Panc1 (cell line): Measurements from ENCODE around the gene GPRIN3. TPM values are rescaled to one million over a fixed set of nuclear protein-coding genes. Genes with fewer than 3 reads are reported as not detected.
A peak's percentile ranks its signal among the peaks of the same experiment; 100 is the strongest.

ENCODE experiments used
- ATAC-seq: fragments of 200-7000 bp; cut with Tn5 transposase; 2 replicates; pipeline ENCODE4 v1.9.1; 2020; ENCODE audit warnings: mild to moderate bottlenecking, moderate library complexity
- BruUV-seq: library from RNA; stranded (reverse); fragments of 400-500 nt; replicated peaks from 2 replicates; lab custom pipeline; 2021; lab: Mats Ljungman, UMichigan
- CTCF ChIA-PET: fragments of 300-600 bp; sonication (Branson Sonifier 250); formaldehyde crosslinking; loops from one replicate; lab custom pipeline; 2022; ENCODE audit warnings: antibody characterized with exemption; lab: Charles Lee
- POLR2A ChIA-PET: fragments of 300-600 bp; sonication (Branson Sonifier 250); formaldehyde crosslinking; loops from one replicate; lab custom pipeline; 2022; ENCODE audit warnings: antibody characterized with exemption; lab: Charles Lee
- DNase-seq: peaks from one replicate; pipeline ENCODE4 v3.0.0-alpha.2; 2010; ENCODE audit warnings: low read depth, low spot score
- H3K27ac ChIP-seq: 2 replicates; pipeline ENCODE4 v1.5.1; 2011; ENCODE audit warnings: mild to moderate bottlenecking, low read length, inconsistent platforms
- H3K27me3 ChIP-seq: fragments of 200-500 bp; sonication (Bioruptor generic); 2 replicates; pipeline ENCODE4 v1.6.0; 2014; ENCODE audit warnings: low read length, inconsistent platforms; ENCODE audit not compliant: control insufficient read depth, insufficient read depth
- H3K36me3 ChIP-seq: fragments of 200-500 bp; sonication (Bioruptor generic); 2 replicates; pipeline ENCODE4 v1.5.1; 2014; ENCODE audit warnings: inconsistent platforms, mild to moderate bottlenecking, low read length, moderate library complexity; ENCODE audit not compliant: control insufficient read depth, insufficient read depth
- H3K4me1 ChIP-seq: 2 replicates; pipeline ENCODE4 v1.5.1; 2011; ENCODE audit warnings: inconsistent platforms, mild to moderate bottlenecking, low read length, moderate library complexity; ENCODE audit not compliant: control insufficient read depth, insufficient read depth
- H3K4me3 ChIP-seq, 2 experiments: 2 replicates each; pipeline ENCODE4 v1.5.1; 2011 to 2012; ENCODE audit warnings: low read depth in 2 of 2, low read length in 2 of 2, mild to moderate bottlenecking in 2 of 2, inconsistent platforms in 1 of 2, moderate library complexity in 1 of 2
- H3K9me3 ChIP-seq: fragments of 200-500 bp; sonication (Bioruptor generic); 2 replicates; pipeline ENCODE4 v1.5.1; 2014; ENCODE audit warnings: low read depth, mild to moderate bottlenecking, inconsistent platforms, low read length, moderate library complexity; ENCODE audit not compliant: control insufficient read depth, insufficient read depth
- POLR2AphosphoS5 ChIP-seq: IDR thresholded peaks from 2 replicates; pipeline ENCODE4 v1.6.1; 2012; ENCODE audit warnings: mild to moderate bottlenecking, low read depth, low read length, moderate library complexity
- SIN3A ChIP-seq: IDR thresholded peaks from 2 replicates; pipeline ENCODE4 v1.6.1; 2012; ENCODE audit warnings: low read depth, mild to moderate bottlenecking, low read length, moderate library complexity, borderline replicate concordance; ENCODE audit not compliant: insufficient read depth
- TCF7L2 ChIP-seq: IDR thresholded peaks from 2 replicates; pipeline ENCODE4 v1.6.1; 2011; ENCODE audit warnings: mild to moderate bottlenecking, low read depth, low read length, inconsistent platforms
- in situ Hi-C: cut with HindIII; loops from 2 replicates; pipeline ENCODE4 v1.10.0; 2016; ENCODE audit warnings: low sequenced_read_pairs, low pct_unique_long_range_greater_than_20kb
- intact Hi-C: fragments of 100-400 bp; cut with micrococcal nuclease; formaldehyde crosslinking; loops from one replicate; pipeline ENCODE4 v1.10.0; 2022; ENCODE audit not compliant: unreplicated experiment
- total RNA-seq: library from RNA; stranded (reverse); gene quantifications from one replicate; pipeline ENCODE4 v1.2.1, GENCODE V29; 2021; ENCODE audit not compliant: unreplicated experiment
- TF ChIP-seq, protein P1 (sequence below): fragments of 450-650 bp; IDR thresholded peaks from 2 replicates; pipeline ENCODE4 v1.5.1; 2017; ENCODE audit warnings: mild to moderate bottlenecking
- TF ChIP-seq, protein P2 (sequence below), 2 experiments: IDR thresholded peaks; 2 replicates each; pipeline ENCODE4 v1.6.1; 2011 to 2012; ENCODE audit warnings: low read depth in 2 of 2, control low read depth in 1 of 2, low read length in 1 of 2, mild to moderate bottlenecking in 1 of 2, moderate library complexity in 1 of 2; ENCODE audit not compliant: insufficient read depth in 1 of 2

GPRIN3 gene
- total RNA-seq, 1 experiment from 2014 or later: 0.03 TPM

GRCh38 chr4:89308161-89308500 is 531 bp upstream of the GPRIN3 start:
- TF ChIP-seq POLR2AphosphoS5 (no peak), SIN3A (no peak), TCF7L2 (no peak)
- TF ChIP-seq, protein P1, sequence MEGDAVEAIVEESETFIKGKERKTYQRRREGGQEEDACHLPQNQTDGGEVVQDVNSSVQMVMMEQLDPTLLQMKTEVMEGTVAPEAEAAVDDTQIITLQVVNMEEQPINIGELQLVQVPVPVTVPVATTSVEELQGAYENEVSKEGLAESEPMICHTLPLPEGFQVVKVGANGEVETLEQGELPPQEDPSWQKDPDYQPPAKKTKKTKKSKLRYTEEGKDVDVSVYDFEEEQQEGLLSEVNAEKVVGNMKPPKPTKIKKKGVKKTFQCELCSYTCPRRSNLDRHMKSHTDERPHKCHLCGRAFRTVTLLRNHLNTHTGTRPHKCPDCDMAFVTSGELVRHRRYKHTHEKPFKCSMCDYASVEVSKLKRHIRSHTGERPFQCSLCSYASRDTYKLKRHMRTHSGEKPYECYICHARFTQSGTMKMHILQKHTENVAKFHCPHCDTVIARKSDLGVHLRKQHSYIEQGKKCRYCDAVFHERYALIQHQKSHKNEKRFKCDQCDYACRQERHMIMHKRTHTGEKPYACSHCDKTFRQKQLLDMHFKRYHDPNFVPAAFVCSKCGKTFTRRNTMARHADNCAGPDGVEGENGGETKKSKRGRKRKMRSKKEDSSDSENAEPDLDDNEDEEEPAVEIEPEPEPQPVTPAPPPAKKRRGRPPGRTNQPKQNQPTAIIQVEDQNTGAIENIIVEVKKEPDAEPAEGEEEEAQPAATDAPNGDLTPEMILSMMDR: no peak
- TF ChIP-seq, protein P2, sequence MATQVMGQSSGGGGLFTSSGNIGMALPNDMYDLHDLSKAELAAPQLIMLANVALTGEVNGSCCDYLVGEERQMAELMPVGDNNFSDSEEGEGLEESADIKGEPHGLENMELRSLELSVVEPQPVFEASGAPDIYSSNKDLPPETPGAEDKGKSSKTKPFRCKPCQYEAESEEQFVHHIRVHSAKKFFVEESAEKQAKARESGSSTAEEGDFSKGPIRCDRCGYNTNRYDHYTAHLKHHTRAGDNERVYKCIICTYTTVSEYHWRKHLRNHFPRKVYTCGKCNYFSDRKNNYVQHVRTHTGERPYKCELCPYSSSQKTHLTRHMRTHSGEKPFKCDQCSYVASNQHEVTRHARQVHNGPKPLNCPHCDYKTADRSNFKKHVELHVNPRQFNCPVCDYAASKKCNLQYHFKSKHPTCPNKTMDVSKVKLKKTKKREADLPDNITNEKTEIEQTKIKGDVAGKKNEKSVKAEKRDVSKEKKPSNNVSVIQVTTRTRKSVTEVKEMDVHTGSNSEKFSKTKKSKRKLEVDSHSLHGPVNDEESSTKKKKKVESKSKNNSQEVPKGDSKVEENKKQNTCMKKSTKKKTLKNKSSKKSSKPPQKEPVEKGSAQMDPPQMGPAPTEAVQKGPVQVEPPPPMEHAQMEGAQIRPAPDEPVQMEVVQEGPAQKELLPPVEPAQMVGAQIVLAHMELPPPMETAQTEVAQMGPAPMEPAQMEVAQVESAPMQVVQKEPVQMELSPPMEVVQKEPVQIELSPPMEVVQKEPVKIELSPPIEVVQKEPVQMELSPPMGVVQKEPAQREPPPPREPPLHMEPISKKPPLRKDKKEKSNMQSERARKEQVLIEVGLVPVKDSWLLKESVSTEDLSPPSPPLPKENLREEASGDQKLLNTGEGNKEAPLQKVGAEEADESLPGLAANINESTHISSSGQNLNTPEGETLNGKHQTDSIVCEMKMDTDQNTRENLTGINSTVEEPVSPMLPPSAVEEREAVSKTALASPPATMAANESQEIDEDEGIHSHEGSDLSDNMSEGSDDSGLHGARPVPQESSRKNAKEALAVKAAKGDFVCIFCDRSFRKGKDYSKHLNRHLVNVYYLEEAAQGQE (IDR thresholded peaks at IDR 0.05; ENCODE audit: insufficient read depth in 1 of 2, low read depth in 2 of 2, low read length in 1 of 2): no peak
- ChIA-PET CTCF (no interaction called here), POLR2A (no interaction called here)
- Histone ChIP-seq H3K27ac (no peak overlapping the region), H3K4me3 (no peak overlapping the region; a peak in 2 of 4 replicates), H3K36me3 (no peaks in the 10 kb centered on the region), H3K9me3 (no peaks in the 10 kb centered on the region), H3K27me3 (peaks cover 3% of the 10 kb centered on the region; the same call in 1 of the 2 replicates), H3K4me1 (no peaks in the 10 kb centered on the region)
- DNase-seq (no peak), ATAC-seq (0 out of 2 replicates have a peak, but pooled peaks have one; percentile 17)
- in situ Hi-C loops (no loop called here), intact Hi-C loops (no loop called here)
- BruUV-seq: no TSS peak

DNA sequence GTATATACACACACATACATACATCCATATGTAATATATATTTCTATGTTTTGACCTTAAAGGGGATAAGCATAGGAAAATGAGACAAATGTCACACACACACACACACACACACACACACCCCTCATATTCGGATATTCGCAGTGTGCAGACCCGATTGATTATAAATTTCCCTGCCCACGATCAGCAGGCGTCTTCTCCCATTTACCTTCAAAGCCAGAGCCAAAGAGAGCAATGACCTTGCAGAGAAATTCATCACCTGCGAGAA is 488 bp downstream of the GPRIN3 start:
- H3K27me3 ChIP-seq: peaks cover 3% of the 10 kb centered on the region; the same call in 1 of the 2 replicates
- intact Hi-C loops (no loop called here), in situ Hi-C loops (no loop called here)
- ChIA-PET POLR2A (no interaction called here), CTCF (no interaction called here)
- H3K4me3 ChIP-seq: peak overlapping the region; percentile 20 to 27; a peak in 2 of 4 replicates
- no peak overlapping the region for H3K27ac ChIP-seq
- no peaks in the 10 kb centered on the region for H3K9me3 ChIP-seq
- BruUV-seq: no TSS peak
- ATAC-seq (no peak), DNase-seq (no peak)
- TF ChIP-seq, protein P2 (IDR thresholded peaks at IDR 0.05; ENCODE audit: insufficient read depth in 1 of 2, low read depth in 2 of 2, low read length in 1 of 2): no peak
- TF ChIP-seq POLR2AphosphoS5 (no peak), SIN3A (no peak), TCF7L2 (no peak)
- TF ChIP-seq, protein P1: no peak
- no peaks in the 10 kb centered on the region for H3K4me1 ChIP-seq
- no peaks in the 10 kb centered on the region for H3K36me3 ChIP-seq
